ENCODE results near the gene ADH1C. TPM values are rescaled to one million over a fixed set of nuclear protein-coding genes. Genes with fewer than 3 reads are reported as not detected.
"Not testable (repeated sequence)": the region's sequence is repeated elsewhere in the genome, so short reads cannot be mapped to it uniquely, and the experiment has no call there.

Gene ADH1C
- total and polyA plus RNA-seq, 5 donors = 1.2 to 4.3 (median 3.3) TPM

- Histone ChIP-seq H3K4me1 (ENCODE audit: control insufficient read depth, insufficient read depth, low read length) (peaks cover 2% of the 10 kb centered on the region), H3K4me3 (ENCODE audit: low read length) (no peak overlapping the region), H3K9me3 (ENCODE audit: control insufficient read depth, low read length) (no peaks in the 10 kb centered on the region), H3K27me3 (ENCODE audit: control insufficient read depth, insufficient read depth) (no peaks in the 10 kb centered on the region), H3K27ac (ENCODE audit: low read length) (no peak overlapping the region)
- intact Hi-C loops (cut with DNase I) = no loop called here
- 35% methylated on average over 1 of the region's 1 CpG for WGBS
- DNase-seq (no peak), ATAC-seq (no peak)
Measured at GRCh38 chr4:99381588-99382175, 29.1 kb upstream of the ADH1C start.

GRCh38 chr4:99379571-99379970, 27.0 kb upstream of the ADH1C start:
- H3K4me3 ChIP-seq (ENCODE audit: low read length) = no peak overlapping the region
- intact Hi-C loops (cut with DNase I) = no loop called here

GRCh38 chr4:99378876-99379275, 26.3 kb upstream of the ADH1C start:
- WGBS = 89% methylated on average over 3 of the region's 3 CpGs
- Histone ChIP-seq H3K9me3 (ENCODE audit: control insufficient read depth, low read length) (no peaks in the 10 kb centered on the region), H3K27me3 (ENCODE audit: control insufficient read depth, insufficient read depth) (no peaks in the 10 kb centered on the region), H3K4me1 (ENCODE audit: control insufficient read depth, insufficient read depth, low read length) (peaks cover 2% of the 10 kb centered on the region), H3K4me3 (ENCODE audit: low read length) (no peak overlapping the region), H3K27ac (ENCODE audit: low read length) (no peak overlapping the region)
- ATAC-seq (no peak), DNase-seq (no peak)
- intact Hi-C loops (cut with DNase I) = no loop called here

More at GRCh38 chr4:99379571-99379970, 27.0 kb upstream of the ADH1C start:
- DNase-seq (no peak), ATAC-seq (no peak)
- Histone ChIP-seq H3K9me3 (ENCODE audit: control insufficient read depth, low read length) (no peaks in the 10 kb centered on the region), H3K27ac (ENCODE audit: low read length) (no peak overlapping the region), H3K4me1 (ENCODE audit: control insufficient read depth, insufficient read depth, low read length) (peaks cover 2% of the 10 kb centered on the region), H3K27me3 (ENCODE audit: control insufficient read depth, insufficient read depth) (no peaks in the 10 kb centered on the region)

GRCh38 chr4:99377341-99377740, 24.8 kb upstream of the ADH1C start:
- H3K9me3 ChIP-seq (ENCODE audit: control insufficient read depth, low read length); DNase-seq; H3K4me3 ChIP-seq (ENCODE audit: low read length); H3K27ac ChIP-seq (ENCODE audit: low read length); ATAC-seq; H3K27me3 ChIP-seq (ENCODE audit: control insufficient read depth, insufficient read depth); H3K4me1 ChIP-seq (ENCODE audit: control insufficient read depth, insufficient read depth, low read length); intact Hi-C loops (cut with DNase I): not testable (repeated sequence)
- WGBS = 70% methylated on average over 6 of the region's 6 CpGs

GRCh38 chr4:99372464-99372863, 19.9 kb upstream of the ADH1C start:
- H3K27ac ChIP-seq (ENCODE audit: low read length); intact Hi-C loops (cut with DNase I); H3K4me3 ChIP-seq (ENCODE audit: low read length); H3K9me3 ChIP-seq (ENCODE audit: control insufficient read depth, low read length); H3K27me3 ChIP-seq (ENCODE audit: control insufficient read depth, insufficient read depth); ATAC-seq; H3K4me1 ChIP-seq (ENCODE audit: control insufficient read depth, insufficient read depth, low read length); DNase-seq: not testable (repeated sequence)
- WGBS = 94% methylated on average over 2 of the region's 2 CpGs

- H3K4me1 ChIP-seq (ENCODE audit: control insufficient read depth, insufficient read depth, low read length); ATAC-seq; intact Hi-C loops (cut with DNase I); H3K9me3 ChIP-seq (ENCODE audit: control insufficient read depth, low read length); H3K4me3 ChIP-seq (ENCODE audit: low read length); H3K27me3 ChIP-seq (ENCODE audit: control insufficient read depth, insufficient read depth); H3K27ac ChIP-seq (ENCODE audit: low read length); DNase-seq: not testable (repeated sequence)
- 78% methylated on average over 2 of the region's 2 CpGs for WGBS
Measured at GRCh38 chr4:99367817-99368216, 15.3 kb upstream of the ADH1C start.

- no peaks in the 10 kb centered on the region for H3K4me1 ChIP-seq (ENCODE audit: control insufficient read depth, insufficient read depth, low read length)
- no peak overlapping the region for H3K27ac ChIP-seq (ENCODE audit: low read length)
- no peak for DNase-seq
- no peak overlapping the region for H3K4me3 ChIP-seq (ENCODE audit: low read length)
- intact Hi-C loops (cut with DNase I) = no loop called here
- no peaks in the 10 kb centered on the region for H3K9me3 ChIP-seq (ENCODE audit: control insufficient read depth, low read length)
- no peak for ATAC-seq
- no peaks in the 10 kb centered on the region for H3K27me3 ChIP-seq (ENCODE audit: control insufficient read depth, insufficient read depth)
- 89% methylated on average over 1 of the region's 1 CpG for WGBS
Measured at GRCh38 chr4:99366491-99366890, 13.9 kb upstream of the ADH1C start.

- H3K27me3 ChIP-seq (ENCODE audit: control insufficient read depth, insufficient read depth) = no peaks in the 10 kb centered on the region
- intact Hi-C loops (cut with DNase I) = no loop called here
- no peaks in the 10 kb centered on the region for H3K9me3 ChIP-seq (ENCODE audit: control insufficient read depth, low read length)
- no peaks in the 10 kb centered on the region for H3K4me1 ChIP-seq (ENCODE audit: control insufficient read depth, insufficient read depth, low read length)
- H3K4me3 ChIP-seq (ENCODE audit: low read length) = no peak overlapping the region
- peak; percentile 65 to 89 for ATAC-seq
- peak in 2 of 3 donors; percentile 30 to 32 for DNase-seq
- H3K27ac ChIP-seq (ENCODE audit: low read length) = no peak overlapping the region
Measured at GRCh38 chr4:99362768-99363167, 10.2 kb upstream of the ADH1C start.

- Histone ChIP-seq H3K27ac (ENCODE audit: low read length) (no peak overlapping the region), H3K27me3 (ENCODE audit: control insufficient read depth, insufficient read depth) (no peaks in the 10 kb centered on the region), H3K9me3 (ENCODE audit: control insufficient read depth, low read length) (no peaks in the 10 kb centered on the region), H3K4me3 (ENCODE audit: low read length) (no peak overlapping the region), H3K4me1 (ENCODE audit: control insufficient read depth, insufficient read depth, low read length) (no peaks in the 10 kb centered on the region)
- intact Hi-C loops (cut with DNase I) = no loop called here
- DNase-seq (no peak), ATAC-seq (no peak)
Measured at GRCh38 chr4:99361899-99362275, 9.3 kb upstream of the ADH1C start.

GRCh38 chr4:99361268-99361898, 8.8 kb upstream of the ADH1C start:
- H3K27ac ChIP-seq (ENCODE audit: low read length) = no peak overlapping the region
- no peaks in the 10 kb centered on the region for H3K4me1 ChIP-seq (ENCODE audit: control insufficient read depth, insufficient read depth, low read length)
- intact Hi-C loops (cut with DNase I) = no loop called here
- H3K4me3 ChIP-seq (ENCODE audit: low read length) = no peak overlapping the region
- peak in 1 of 3 donors; percentile 49 for DNase-seq
- no peak for ATAC-seq
- H3K9me3 ChIP-seq (ENCODE audit: control insufficient read depth, low read length) = no peaks in the 10 kb centered on the region
- no peaks in the 10 kb centered on the region for H3K27me3 ChIP-seq (ENCODE audit: control insufficient read depth, insufficient read depth)

GRCh38 chr4:99359480-99360204, 7.1 kb upstream of the ADH1C start:
- WGBS = 86% methylated on average over 27 of the region's 27 CpGs
- H3K9me3 ChIP-seq (ENCODE audit: control insufficient read depth, low read length) = no peaks in the 10 kb centered on the region
- H3K4me1 ChIP-seq (ENCODE audit: control insufficient read depth, insufficient read depth, low read length) = no peaks in the 10 kb centered on the region
- DNase-seq (peak in 1 of 3 donors; percentile 30), ATAC-seq (no peak)
- H3K27ac ChIP-seq (ENCODE audit: low read length) = no peak overlapping the region
- no peak overlapping the region for H3K4me3 ChIP-seq (ENCODE audit: low read length)
- no peaks in the 10 kb centered on the region for H3K27me3 ChIP-seq (ENCODE audit: control insufficient read depth, insufficient read depth)
- intact Hi-C loops (cut with DNase I) = no loop called here

Data from right cardiac atrium (tissue), 5 donors.